Measurements from ENCODE around the gene IL20. TPM values are rescaled to one million over a fixed set of nuclear protein-coding genes. Genes with fewer than 3 reads are reported as not detected.

Gene IL20
- polyA plus RNA-seq, 1 donor from 2014 or later: not detected

- no peak for TF ChIP-seq MXI1 (conservative IDR thresholded peaks at IDR 0.05; ENCODE audit: poor library complexity, severe bottlenecking)
These were observed 38.3 kb downstream of the IL20 start (continued) for GRCh38 chr1:206903687-206904086.

GRCh38 chr1:206904423-206905142, 39.2 kb downstream of the IL20 start:
- Histone ChIP-seq H3K9me2 (ENCODE audit: insufficient read depth, low read length) (no peaks in the 10 kb centered on the region), H2AFZ (ENCODE audit: low read depth, low read length) (no peak overlapping the region), H3K27ac (ENCODE audit: low read length) (no peak overlapping the region), H3K4me3 (ENCODE audit: low read length) (no peak overlapping the region), H4K20me1 (ENCODE audit: insufficient read depth) (no peaks in the 10 kb centered on the region), H3K27me3 (ENCODE audit: insufficient read depth, low read depth, low read length) (peaks cover 25% of the 10 kb centered on the region), H3K9ac (ENCODE audit: low read length) (no peak overlapping the region), H3K36me3 (ENCODE audit: insufficient read depth, low read length) (no peaks in the 10 kb centered on the region), H3F3A (ENCODE audit: insufficient read depth, low read length, poor library complexity, severe bottlenecking) (no peaks in the 10 kb centered on the region), H3K79me2 (replicated peaks; ENCODE audit: insufficient read depth, low read length) (no peaks in the 10 kb centered on the region), H3K4me2 (ENCODE audit: low read length) (no peak overlapping the region), H3K9me3 (ENCODE audit: low read length) (no peaks in the 10 kb centered on the region)
- TF ChIP-seq SMC3 (conservative IDR thresholded peaks at IDR 0.05; ENCODE audit: poor library complexity) (no peak), POLR2AphosphoS5 (IDR thresholded peaks at IDR 0.05) (no peak), EZH2 (IDR thresholded peaks at IDR 0.05; ENCODE audit: borderline replicate concordance, insufficient read depth, low read length, poor library complexity, severe bottlenecking) (no peak), MXI1 (conservative IDR thresholded peaks at IDR 0.05; ENCODE audit: poor library complexity, severe bottlenecking) (no peak), CTCF (IDR thresholded peaks at IDR 0.05; ENCODE audit: poor library complexity, severe bottlenecking) (no peak), REST (IDR thresholded peaks at IDR 0.05; ENCODE audit: borderline replicate concordance) (no peak), EP300 (conservative IDR thresholded peaks at IDR 0.05; ENCODE audit: poor library complexity, severe bottlenecking) (no peak), TAF1 (IDR thresholded peaks at IDR 0.05; ENCODE audit: low read depth) (no peak), RAD21 (conservative IDR thresholded peaks at IDR 0.05) (no peak)

DNA sequence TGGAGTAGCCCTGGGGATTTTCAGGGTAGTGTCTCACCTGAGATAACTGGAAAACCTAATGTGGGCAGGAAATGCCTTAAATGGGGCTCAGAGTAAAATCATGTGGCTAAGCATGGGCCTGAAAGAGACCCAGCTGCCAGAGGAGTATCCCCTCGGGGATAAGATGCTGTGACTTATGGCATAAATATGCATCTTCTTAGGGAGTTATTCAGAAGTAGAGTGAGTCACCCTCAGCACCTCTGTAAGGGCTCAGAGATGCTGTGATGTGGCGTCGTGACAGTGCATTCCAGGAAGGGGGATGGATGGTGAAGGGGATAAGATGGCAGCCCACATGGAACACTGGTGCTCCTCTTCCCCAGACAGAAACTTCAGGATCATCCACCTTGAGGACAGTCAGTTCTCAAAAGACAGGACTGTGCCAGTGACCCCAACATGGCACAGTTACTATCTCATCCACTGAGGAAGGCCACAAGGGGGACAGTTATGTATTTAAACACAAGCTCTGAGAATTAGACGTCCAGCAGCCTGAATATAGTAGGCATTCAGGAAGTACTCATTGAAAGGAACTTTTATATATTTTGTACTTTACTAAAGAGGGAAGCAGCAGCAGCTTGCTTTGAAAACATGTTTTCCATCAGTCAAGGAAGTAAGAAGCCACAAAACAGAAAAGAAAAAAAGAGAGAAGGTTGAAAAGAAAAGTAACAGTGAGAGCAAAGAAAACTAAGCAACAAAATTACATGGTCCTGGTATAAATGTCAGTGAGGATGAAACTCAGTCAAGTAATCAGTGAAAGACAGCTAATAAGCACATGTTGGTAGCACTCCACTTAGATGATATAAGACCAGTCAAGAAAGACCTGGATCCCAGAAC, 40.1 kb downstream of the IL20 start:
- H3K9me3 ChIP-seq (ENCODE audit: low read length): no peaks in the 10 kb centered on the region
- no peak overlapping the region for H3K9ac ChIP-seq (ENCODE audit: low read length)
- no peaks in the 10 kb centered on the region for H3K9me2 ChIP-seq (ENCODE audit: insufficient read depth, low read length)
- no peak overlapping the region for H3K4me3 ChIP-seq (ENCODE audit: low read length)
- H3K27me3 ChIP-seq (ENCODE audit: insufficient read depth, low read depth, low read length): peaks cover 34% of the 10 kb centered on the region
- no peak overlapping the region for H3K4me2 ChIP-seq (ENCODE audit: low read length)
- no peaks in the 10 kb centered on the region for H3F3A ChIP-seq (ENCODE audit: insufficient read depth, low read length, poor library complexity, severe bottlenecking)
- no peaks in the 10 kb centered on the region for H3K36me3 ChIP-seq (ENCODE audit: insufficient read depth, low read length)
- H2AFZ ChIP-seq (ENCODE audit: low read depth, low read length): no peak overlapping the region
- no peak overlapping the region for H3K27ac ChIP-seq (ENCODE audit: low read length)
- no peaks in the 10 kb centered on the region for H3K79me2 ChIP-seq (replicated peaks; ENCODE audit: insufficient read depth, low read length)
- TF ChIP-seq EZH2 (IDR thresholded peaks at IDR 0.05; ENCODE audit: borderline replicate concordance, insufficient read depth, low read length, poor library complexity, severe bottlenecking): no peak
- no peak for TF ChIP-seq EP300 (conservative IDR thresholded peaks at IDR 0.05; ENCODE audit: poor library complexity, severe bottlenecking)
- no peak for TF ChIP-seq POLR2AphosphoS5 (IDR thresholded peaks at IDR 0.05)
- TF ChIP-seq SMC3 (conservative IDR thresholded peaks at IDR 0.05; ENCODE audit: poor library complexity): no peak
- TF ChIP-seq TAF1 (IDR thresholded peaks at IDR 0.05; ENCODE audit: low read depth): no peak
- TF ChIP-seq RAD21 (conservative IDR thresholded peaks at IDR 0.05): no peak
- no peak for TF ChIP-seq MXI1 (conservative IDR thresholded peaks at IDR 0.05; ENCODE audit: poor library complexity, severe bottlenecking)
- no peak for TF ChIP-seq REST (IDR thresholded peaks at IDR 0.05; ENCODE audit: borderline replicate concordance)
- TF ChIP-seq CTCF (IDR thresholded peaks at IDR 0.05; ENCODE audit: poor library complexity, severe bottlenecking): no peak
- no peaks in the 10 kb centered on the region for H4K20me1 ChIP-seq (ENCODE audit: insufficient read depth)
